ENCODE measurements around the gene CHMP5. TPM values are rescaled to one million over a fixed set of nuclear protein-coding genes. Genes with fewer than 3 reads are reported as not detected.

Gene CHMP5
- total RNA-seq, 1 donor from 2014 or later = 56.9 TPM

- no peaks in the 10 kb centered on the region for H3K27me3 ChIP-seq (ENCODE audit: low read depth)
- no peak overlapping the region for H3K27ac ChIP-seq (replicated peaks)
- H3K4me1 ChIP-seq = peaks cover 28% of the 10 kb centered on the region
- H3K36me3 ChIP-seq = peaks cover 99% of the 10 kb centered on the region
- DNase-seq = no peak
- no peak overlapping the region for H3K4me3 ChIP-seq
- no peak for TF ChIP-seq CTCF (IDR thresholded peaks at IDR 0.05; ENCODE audit: borderline replicate concordance)
- no peaks in the 10 kb centered on the region for H3K9me3 ChIP-seq (replicated peaks)
- intact Hi-C loops (cut with micrococcal nuclease) = no loop called here
Measured at GRCh38 chr9:33257276-33257675, 7.6 kb upstream of the CHMP5 start.

DNA sequence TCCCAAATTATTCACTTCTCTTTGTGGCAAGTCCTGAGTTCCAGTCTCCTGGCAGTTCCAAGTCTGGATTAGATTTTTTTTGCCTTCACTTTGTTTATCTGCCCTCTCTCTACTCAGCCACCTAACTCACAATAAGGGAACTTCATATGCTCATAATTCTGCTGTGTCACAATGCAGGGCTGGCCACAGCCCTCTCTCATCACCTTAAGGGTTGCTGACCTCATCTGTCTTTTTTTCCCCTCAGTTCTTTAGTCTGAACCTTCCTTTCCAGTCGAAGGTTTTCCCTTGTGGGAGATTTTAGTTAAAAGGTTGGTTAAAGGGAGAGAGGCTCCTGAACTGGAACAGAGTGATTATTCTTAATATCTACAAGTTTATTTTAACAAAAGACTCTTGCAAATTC lies 4.5 kb upstream of the CHMP5 start:
- Histone ChIP-seq H3K9me3 (replicated peaks) (no peaks in the 10 kb centered on the region), H3K4me1 (peaks cover 54% of the 10 kb centered on the region), H3K27me3 (ENCODE audit: low read depth) (no peaks in the 10 kb centered on the region), H3K4me3 (no peak overlapping the region), H3K27ac (replicated peaks) (no peak overlapping the region), H3K36me3 (peaks cover 73% of the 10 kb centered on the region)
- no peak for DNase-seq
- intact Hi-C loops (cut with micrococcal nuclease) = no loop called here
- TF ChIP-seq CTCF (IDR thresholded peaks at IDR 0.05; ENCODE audit: borderline replicate concordance) = no peak

- Histone ChIP-seq H3K4me1 (peaks cover 58% of the 10 kb centered on the region), H3K36me3 (peaks cover 64% of the 10 kb centered on the region), H3K4me3 (peak overlapping the region; percentile 79), H3K27ac (replicated peaks) (peak overlapping the region; percentile 96), H3K27me3 (ENCODE audit: low read depth) (no peaks in the 10 kb centered on the region), H3K9me3 (replicated peaks) (no peaks in the 10 kb centered on the region)
- TF ChIP-seq CTCF (IDR thresholded peaks at IDR 0.05; ENCODE audit: borderline replicate concordance) = no peak
- intact Hi-C loops (cut with micrococcal nuclease) = no loop called here
- DNase-seq = no peak
Measured at GRCh38 chr9:33263131-33264002, 1.5 kb upstream of the CHMP5 start.

- intact Hi-C loops (cut with micrococcal nuclease) = no loop called here
- no peaks in the 10 kb centered on the region for H3K27me3 ChIP-seq (ENCODE audit: low read depth)
- peak; percentile 54 for DNase-seq
- peaks cover 53% of the 10 kb centered on the region for H3K4me1 ChIP-seq
- H3K9me3 ChIP-seq (replicated peaks) = no peaks in the 10 kb centered on the region
- peak overlapping the region; percentile 79 for H3K4me3 ChIP-seq
- H3K27ac ChIP-seq (replicated peaks) = peak overlapping the region; percentile 96
- peaks cover 64% of the 10 kb centered on the region for H3K36me3 ChIP-seq
- no peak for TF ChIP-seq CTCF (IDR thresholded peaks at IDR 0.05; ENCODE audit: borderline replicate concordance)
Measured at GRCh38 chr9:33264003-33264472, 811 bp upstream of the CHMP5 start.

- Histone ChIP-seq H3K27ac (replicated peaks) (peak overlapping the region; percentile 96), H3K36me3 (peaks cover 64% of the 10 kb centered on the region), H3K27me3 (ENCODE audit: low read depth) (no peaks in the 10 kb centered on the region), H3K4me1 (peaks cover 51% of the 10 kb centered on the region), H3K9me3 (replicated peaks) (no peaks in the 10 kb centered on the region), H3K4me3 (peak overlapping the region; percentile 79)
- no peak for TF ChIP-seq CTCF (IDR thresholded peaks at IDR 0.05; ENCODE audit: borderline replicate concordance)
- no peak for DNase-seq
- intact Hi-C loops (cut with micrococcal nuclease) = no loop called here
Measured at GRCh38 chr9:33265211-33265865, 489 bp downstream of the CHMP5 start.
